ENCODE results near the gene CORO2B.

CORO2B gene

DNA sequence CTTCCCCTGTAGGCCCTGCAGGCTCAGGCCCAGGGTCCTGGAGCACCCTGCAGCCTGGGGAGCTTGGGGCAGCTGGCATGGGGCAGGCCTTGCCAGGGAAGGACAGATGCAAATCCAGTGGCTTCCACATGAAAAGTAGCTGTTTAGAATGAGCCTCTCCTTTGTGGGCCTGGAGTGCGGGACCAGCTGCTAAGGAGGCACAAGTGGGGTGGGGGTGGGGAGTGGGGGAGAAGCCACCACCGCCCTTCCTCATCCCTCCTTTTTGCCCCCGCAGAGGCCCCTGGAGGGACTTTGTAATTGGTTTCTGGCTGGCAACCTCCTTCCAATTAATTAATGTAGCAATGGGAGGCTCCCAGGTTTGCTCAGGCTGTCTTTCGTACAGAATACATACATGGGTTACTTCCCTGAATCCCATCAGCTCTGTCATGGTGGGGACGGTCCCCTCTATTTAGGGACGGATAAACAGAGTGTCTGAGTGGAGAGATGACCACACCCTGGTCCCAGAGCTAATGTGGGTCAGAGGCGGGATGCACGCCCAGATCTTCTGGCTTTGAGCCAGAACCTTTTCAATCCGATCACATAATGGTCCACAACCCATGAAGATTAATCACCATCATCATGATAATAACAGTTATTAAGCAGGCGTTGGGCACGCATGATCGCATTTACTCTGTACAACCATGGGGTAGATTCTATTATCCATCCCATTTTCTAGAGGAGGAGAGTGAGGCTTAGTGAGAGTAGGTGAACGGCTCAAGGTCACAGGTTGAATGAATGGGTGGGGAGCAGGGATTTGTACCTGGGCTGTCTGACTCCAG lies 6.2 kb downstream of the CORO2B start:
- DNase-seq (no peak), ATAC-seq (ENCODE audit: insufficient read depth, low read depth) (no peak)
- Histone ChIP-seq H3K9ac (ENCODE audit: low read depth, low read length) (no peak overlapping the region), H4K20me1 (ENCODE audit: insufficient read depth, low read length) (no peaks in the 10 kb centered on the region), H3K36me3 (ENCODE audit: insufficient read depth, low read length) (no peaks in the 10 kb centered on the region), H3K27ac (ENCODE audit: low read length) (no peak overlapping the region), H3K9me3 (ENCODE audit: insufficient read depth, low read length, severe bottlenecking) (no peaks in the 10 kb centered on the region), H2AFZ (ENCODE audit: low read depth, low read length) (no peak overlapping the region), H3K79me2 (ENCODE audit: insufficient read depth, low read length) (no peaks in the 10 kb centered on the region), H3K4me1 (ENCODE audit: insufficient read depth, low read length) (no peaks in the 10 kb centered on the region), H3K4me3 (ENCODE audit: low read depth in 1 of 2, low read length in 2 of 2) (no peak overlapping the region), H3K27me3 (ENCODE audit: insufficient read depth, low read length, poor library complexity) (no peaks in the 10 kb centered on the region), H3K4me2 (ENCODE audit: insufficient read depth, low read length) (no peak overlapping the region)
- no peak for TF ChIP-seq EZH2 (IDR thresholded peaks at IDR 0.05; ENCODE audit: borderline replicate concordance, low read depth, low read length, severe bottlenecking)
- no peak for TF ChIP-seq CTCF (IDR thresholded peaks at IDR 0.05; ENCODE audit: borderline replicate concordance, extremely low read depth, low read length, poor library complexity, severe bottlenecking)

- peaks cover 5% of the 10 kb centered on the region for H3K27me3 ChIP-seq (ENCODE audit: insufficient read depth, low read length, poor library complexity)
- no peak overlapping the region for H3K9ac ChIP-seq (ENCODE audit: low read depth, low read length)
- TF ChIP-seq CTCF (IDR thresholded peaks at IDR 0.05; ENCODE audit: borderline replicate concordance, extremely low read depth, low read length, poor library complexity, severe bottlenecking) = no peak
- no peak for TF ChIP-seq EZH2 (IDR thresholded peaks at IDR 0.05; ENCODE audit: borderline replicate concordance, low read depth, low read length, severe bottlenecking)
- no peak overlapping the region for H3K4me3 ChIP-seq (ENCODE audit: low read depth in 1 of 2, low read length in 2 of 2)
- ATAC-seq (ENCODE audit: insufficient read depth, low read depth) (no peak), DNase-seq (no peak)
- no peaks in the 10 kb centered on the region for H3K4me1 ChIP-seq (ENCODE audit: insufficient read depth, low read length)
- no peaks in the 10 kb centered on the region for H4K20me1 ChIP-seq (ENCODE audit: insufficient read depth, low read length)
- no peaks in the 10 kb centered on the region for H3K79me2 ChIP-seq (ENCODE audit: insufficient read depth, low read length)
- H3K4me2 ChIP-seq (ENCODE audit: insufficient read depth, low read length) = no peak overlapping the region
- H3K36me3 ChIP-seq (ENCODE audit: insufficient read depth, low read length) = no peaks in the 10 kb centered on the region
- H3K27ac ChIP-seq (ENCODE audit: low read length) = no peak overlapping the region
- no peaks in the 10 kb centered on the region for H3K9me3 ChIP-seq (ENCODE audit: insufficient read depth, low read length, severe bottlenecking)
- no peak overlapping the region for H2AFZ ChIP-seq (ENCODE audit: low read depth, low read length)
These were observed 6.9 kb downstream of the CORO2B start for GRCh38 chr15:68585574-68586273.

GRCh38 chr15:68586274-68586961 lies 7.6 kb downstream of the CORO2B start:
- H3K9me3 ChIP-seq (ENCODE audit: insufficient read depth, low read length, severe bottlenecking) = no peaks in the 10 kb centered on the region
- TF ChIP-seq CTCF (IDR thresholded peaks at IDR 0.05; ENCODE audit: borderline replicate concordance, extremely low read depth, low read length, poor library complexity, severe bottlenecking) (no peak), EZH2 (IDR thresholded peaks at IDR 0.05; ENCODE audit: borderline replicate concordance, low read depth, low read length, severe bottlenecking) (no peak)
- H3K36me3 ChIP-seq (ENCODE audit: insufficient read depth, low read length) = no peaks in the 10 kb centered on the region
- no peak for ATAC-seq (ENCODE audit: insufficient read depth, low read depth)
- H3K27ac ChIP-seq (ENCODE audit: low read length) = no peak overlapping the region
- no peak for DNase-seq
- no peak overlapping the region for H3K4me2 ChIP-seq (ENCODE audit: insufficient read depth, low read length)
- H3K9ac ChIP-seq (ENCODE audit: low read depth, low read length) = no peak overlapping the region
- no peaks in the 10 kb centered on the region for H3K4me1 ChIP-seq (ENCODE audit: insufficient read depth, low read length)
- H4K20me1 ChIP-seq (ENCODE audit: insufficient read depth, low read length) = no peaks in the 10 kb centered on the region
- H3K79me2 ChIP-seq (ENCODE audit: insufficient read depth, low read length) = no peaks in the 10 kb centered on the region
- H3K27me3 ChIP-seq (ENCODE audit: insufficient read depth, low read length, poor library complexity) = peaks cover 5% of the 10 kb centered on the region
- no peak overlapping the region for H3K4me3 ChIP-seq (ENCODE audit: low read depth in 1 of 2, low read length in 2 of 2)
- no peak overlapping the region for H2AFZ ChIP-seq (ENCODE audit: low read depth, low read length)

All from DND-41 (cell line).